HepG2 (cell line): ENCODE data around the gene PIEZO2. TPM values are rescaled to one million over a fixed set of nuclear protein-coding genes. Genes with fewer than 3 reads are reported as not detected.

Experiments used
- AHDC1 ChIP-seq: sonication (generic); formaldehyde crosslinking; IDR thresholded peaks from 2 replicates; pipeline ENCODE4 v1.5.1; 2020; ENCODE audit warnings: mild to moderate bottlenecking, missing genetic modification reagents, borderline replicate concordance
- CBX2 ChIP-seq, 2 experiments: fragments of 200-600 bp in 1 of 2; sonication (generic); formaldehyde crosslinking in 1 of 2; IDR thresholded peaks; 2 replicates each; pipeline versions ENCODE4 v1.7.0 to v1.8.1; 2018 to 2022; ENCODE audit warnings: low read depth in 2 of 2, low read length in 1 of 2, mild to moderate bottlenecking in 1 of 2, missing genetic modification reagents in 1 of 2
- DDIT3 ChIP-seq: sonication (generic); formaldehyde crosslinking; IDR thresholded peaks from 2 replicates; pipeline ENCODE4 v1.4.0; 2020; ENCODE audit warnings: mild to moderate bottlenecking, missing genetic modification reagents
- EED ChIP-seq: sonication (generic); formaldehyde crosslinking; IDR thresholded peaks from 2 replicates; pipeline ENCODE4 v1.5.0; 2020; ENCODE audit warnings: mild to moderate bottlenecking, missing genetic modification reagents
- ELF4 ChIP-seq: sonication (generic); formaldehyde crosslinking; IDR thresholded peaks from 2 replicates; pipeline ENCODE4 v1.5.0; 2020; ENCODE audit warnings: missing genetic modification reagents, mild to moderate bottlenecking, moderate library complexity, borderline replicate concordance
- FOSL2 ChIP-seq: sonication (generic); formaldehyde crosslinking; IDR thresholded peaks from 2 replicates; pipeline ENCODE4 v1.4.0; 2020; ENCODE audit warnings: missing genetic modification reagents
- FOXA3 ChIP-seq: IDR thresholded peaks from 2 replicates; pipeline ENCODE4 v1.6.1; 2016; ENCODE audit warnings: missing genetic modification reagents, missing compliant biosample characterization
- HDAC2 ChIP-seq: sonication (generic); formaldehyde crosslinking; IDR thresholded peaks from 2 replicates; pipeline ENCODE4 v1.4.0; 2020; ENCODE audit warnings: missing genetic modification reagents
- LCORL ChIP-seq, 2 experiments: fragments of 450-650 bp in 1 of 2; sonication (generic) in 1 of 2; formaldehyde crosslinking in 1 of 2; IDR thresholded peaks; 2 replicates each; pipeline versions ENCODE4 v1.5.0 to v1.6.1; 2017 to 2020; ENCODE audit warnings: antibody characterized with exemption in 1 of 2, missing genetic modification reagents in 1 of 2
- MBNL3 ChIP-seq: fragments of 250-450 bp; sonication (Bioruptor Pico); conservative IDR thresholded peaks from 2 replicates; pipeline ENCODE4 v1.8.0; 2022; ENCODE audit warnings: mild to moderate bottlenecking, inconsistent platforms
- MIER2 ChIP-seq: IDR thresholded peaks from 2 replicates; pipeline ENCODE4 v1.6.1; 2016; ENCODE audit warnings: missing biosample characterization, missing genetic modification reagents
- NFE2L2 ChIP-seq: fragments of 150-350 bp; IDR thresholded peaks from 2 replicates; pipeline ENCODE4 v1.6.1; 2014; ENCODE audit warnings: low read length
- PRPF4 ChIP-seq: fragments of 200-400 bp; formaldehyde crosslinking; IDR thresholded peaks from 2 replicates; pipeline ENCODE4 v1.6.1; 2016; ENCODE audit warnings: low read length, low read depth; ENCODE audit not compliant: poor library complexity, severe bottlenecking
- RFX1 ChIP-seq: fragments of 450-650 bp; IDR thresholded peaks from 2 replicates; pipeline ENCODE4 v1.6.1; 2017
- SOX5 ChIP-seq: IDR thresholded peaks from 2 replicates; pipeline ENCODE4 v1.6.1; 2016; ENCODE audit warnings: borderline replicate concordance
- TMF1 ChIP-seq: sonication (generic); formaldehyde crosslinking; IDR thresholded peaks from 2 replicates; pipeline ENCODE4 v1.8.1; 2022; ENCODE audit warnings: low read depth, missing genetic modification reagents
- USF2 ChIP-seq, 2 experiments: sonication (generic) in 1 of 2; formaldehyde crosslinking in 1 of 2; IDR thresholded peaks; 2 replicates each; pipeline versions ENCODE4 v1.5.1 to v1.6.1; 2011 to 2020; ENCODE audit warnings: borderline replicate concordance in 1 of 2, low read depth in 1 of 2, low read length in 1 of 2, mild to moderate bottlenecking in 1 of 2, missing genetic modification reagents in 1 of 2, moderate library complexity in 1 of 2
- ZBTB37 ChIP-seq: sonication (generic); formaldehyde crosslinking; IDR thresholded peaks from 2 replicates; pipeline ENCODE4 v1.4.0; 2020; ENCODE audit warnings: mild to moderate bottlenecking, missing genetic modification reagents
- ZFAT ChIP-seq: sonication (generic); formaldehyde crosslinking; conservative IDR thresholded peaks from 2 replicates; pipeline ENCODE4 v1.8.1; 2023; ENCODE audit warnings: missing genetic modification reagents, inconsistent platforms
- ZNF160 ChIP-seq: sonication (generic); formaldehyde crosslinking; IDR thresholded peaks from 2 replicates; pipeline ENCODE4 v1.8.0; 2022; ENCODE audit warnings: mild to moderate bottlenecking, inconsistent platforms, missing genetic modification reagents
- ZNF552 ChIP-seq: sonication (generic); formaldehyde crosslinking; IDR thresholded peaks from 2 replicates; pipeline ENCODE4 v1.9.0; 2022; ENCODE audit warnings: missing genetic modification reagents, mild to moderate bottlenecking, borderline replicate concordance
- polyA plus RNA-seq, 8 experiments: library from polyadenylated mRNA; depleted of rRNA in 3 of 8; stranded (reverse) in 7 of 8; unstranded in 1 of 8; fragments of >200 nt; fragmentation: Illumina TruSeq in 4 of 8; extraction: Trizol in 4 of 8; gene quantifications; 2 replicates each; pipeline versions ENCODE4 v1.2.1 to v1.2.3, GENCODE V29; 2011 to 2016; ENCODE audit warnings: low read depth in 4 of 8, missing spikeins in 1 of 8, mixed read lengths in 1 of 8; ENCODE audit not compliant: insufficient read depth in 1 of 8
- total RNA-seq, 5 experiments: library from RNA; depleted of rRNA; stranded (reverse); fragments of >200 nt; fragmentation: Illumina TruSeq; extraction: Trizol; gene quantifications; 2 replicates each; pipeline ENCODE4 v1.2.3, GENCODE V29; 2016; ENCODE audit warnings: low read depth in 1 of 5

PIEZO2 gene
- total and polyA plus RNA-seq, 2 of the 13 experiments (the other 11 are each of a cell fraction or from before 2014, with no cell fraction given) = 15.2 to 27.2 TPM

- TF ChIP-seq USF2 (IDR thresholded peaks at IDR 0.05; ENCODE audit: low read depth, low read length) (peak; percentile 67), USF2 (CRISPR knock-in tag; IDR thresholded peaks at IDR 0.05; ENCODE audit: borderline replicate concordance) (peak; percentile 90; the same call in 1 of the 2 replicates), FOSL2 (CRISPR knock-in tag) (0 out of 2 replicates have a peak, but pooled peaks have one; percentile 15), PRPF4 (no peak), MIER2 (CRISPR knock-in tag) (no peak), AHDC1 (CRISPR knock-in tag) (no peak), RFX1 (peak; percentile 57; the same call in 1 of the 2 replicates), ELF4 (CRISPR knock-in tag) (no peak), HDAC2 (0 out of 2 replicates have a peak, but pooled peaks have one; percentile 20), SOX5 (CRISPR knock-in tag) (peak; percentile 80; the same call in 1 of the 2 replicates), ZFAT (CRISPR knock-in tag) (no peak), CBX2 (IDR thresholded peaks at IDR 0.05; ENCODE audit: low read depth, low read length) (no peak), CBX2 (CRISPR knock-in tag; IDR thresholded peaks at IDR 0.05; ENCODE audit: low read depth) (no peak), EED (no peak), FOXA3 (CRISPR knock-in tag) (peak; percentile 47; the same call in 1 of the 2 replicates), MBNL3 (CRISPR knock-in tag) (no peak), NFE2L2 (no peak), DDIT3 (CRISPR knock-in tag) (no peak), LCORL (IDR thresholded peaks at IDR 0.05) (no peak), LCORL (CRISPR knock-in tag; IDR thresholded peaks at IDR 0.05) (0 out of 2 replicates have a peak, but pooled peaks have one; percentile 37), ZNF552 (CRISPR knock-in tag) (no peak), ZNF160 (CRISPR knock-in tag) (no peak), ZBTB37 (CRISPR knock-in tag) (no peak), TMF1 (CRISPR knock-in tag) (no peak)
These were observed 443.6 kb downstream of the PIEZO2 start (continued) for GRCh38 chr18:10705786-10706185.
